ENCODE measurements around the gene SYTL4. TPM values are rescaled to one million over a fixed set of nuclear protein-coding genes. Genes with fewer than 3 reads are reported as not detected.
A peak's percentile ranks its signal among the peaks of the same experiment; 100 is the strongest.

The SYTL4 gene
- total RNA-seq, 2 donors from 2014 or later = 25.7 to 39.3 TPM

DNA sequence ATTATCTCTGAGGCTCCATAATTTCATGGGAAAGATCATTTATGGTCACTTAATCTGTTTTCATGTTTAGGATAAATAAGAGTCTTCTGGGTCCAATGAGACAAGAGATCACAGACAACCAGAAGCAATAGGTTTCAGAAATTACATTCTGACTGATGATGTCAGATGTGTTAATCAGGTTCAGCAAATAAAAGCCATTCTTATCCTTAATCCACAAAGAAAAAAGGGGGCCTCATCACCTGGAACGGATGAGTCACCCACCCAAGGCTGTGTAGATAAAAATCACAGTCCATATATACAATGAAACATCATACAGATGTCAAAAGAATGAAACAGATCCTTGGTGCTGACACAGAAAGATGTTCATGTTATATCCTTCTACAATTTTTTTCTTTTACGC lies 36.6 kb downstream of the SYTL4 start:
- no peak overlapping the region for H3K27ac ChIP-seq
- no peaks in the 10 kb centered on the region for H3K4me1 ChIP-seq (replicated peaks)
- no peaks in the 10 kb centered on the region for H3K27me3 ChIP-seq (replicated peaks; ENCODE audit: insufficient read depth)
- no peak overlapping the region for H3K4me3 ChIP-seq
- 72% methylated on average over 2 of the region's 2 CpGs for WGBS
- no peak for DNase-seq (ENCODE audit: low spot score)
- no peaks in the 10 kb centered on the region for H3K9me3 ChIP-seq
- H3K36me3 ChIP-seq = no peaks in the 10 kb centered on the region
- intact Hi-C loops (cut with DNase I) = no loop called here
- TF ChIP-seq POLR2A (IDR thresholded peaks at IDR 0.05) = no peak
- TF ChIP-seq POLR2AphosphoS5 (IDR thresholded peaks at IDR 0.05) = no peak
- TF ChIP-seq, protein P1, sequence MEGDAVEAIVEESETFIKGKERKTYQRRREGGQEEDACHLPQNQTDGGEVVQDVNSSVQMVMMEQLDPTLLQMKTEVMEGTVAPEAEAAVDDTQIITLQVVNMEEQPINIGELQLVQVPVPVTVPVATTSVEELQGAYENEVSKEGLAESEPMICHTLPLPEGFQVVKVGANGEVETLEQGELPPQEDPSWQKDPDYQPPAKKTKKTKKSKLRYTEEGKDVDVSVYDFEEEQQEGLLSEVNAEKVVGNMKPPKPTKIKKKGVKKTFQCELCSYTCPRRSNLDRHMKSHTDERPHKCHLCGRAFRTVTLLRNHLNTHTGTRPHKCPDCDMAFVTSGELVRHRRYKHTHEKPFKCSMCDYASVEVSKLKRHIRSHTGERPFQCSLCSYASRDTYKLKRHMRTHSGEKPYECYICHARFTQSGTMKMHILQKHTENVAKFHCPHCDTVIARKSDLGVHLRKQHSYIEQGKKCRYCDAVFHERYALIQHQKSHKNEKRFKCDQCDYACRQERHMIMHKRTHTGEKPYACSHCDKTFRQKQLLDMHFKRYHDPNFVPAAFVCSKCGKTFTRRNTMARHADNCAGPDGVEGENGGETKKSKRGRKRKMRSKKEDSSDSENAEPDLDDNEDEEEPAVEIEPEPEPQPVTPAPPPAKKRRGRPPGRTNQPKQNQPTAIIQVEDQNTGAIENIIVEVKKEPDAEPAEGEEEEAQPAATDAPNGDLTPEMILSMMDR (IDR thresholded peaks at IDR 0.05) = no peak

DNA sequence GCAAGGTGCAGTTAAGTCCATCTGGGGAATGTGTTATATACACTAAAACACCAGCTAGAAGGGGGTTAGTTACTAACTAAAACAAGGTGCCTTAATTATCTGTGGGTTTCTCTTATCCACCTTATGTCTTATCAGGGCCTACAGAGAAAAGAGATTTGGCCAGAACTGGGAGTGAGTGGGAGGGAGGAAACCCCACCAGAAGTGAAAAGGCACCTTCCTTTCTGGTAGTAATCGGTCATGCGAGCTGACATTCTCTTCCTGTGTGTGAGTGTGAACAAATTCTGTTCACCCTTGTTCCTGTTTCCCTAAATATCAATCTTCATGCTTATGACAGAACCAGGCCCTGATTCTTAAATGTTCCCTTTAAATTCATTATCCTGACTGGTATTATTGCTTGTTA lies 44.4 kb downstream of the SYTL4 start:
- 77% methylated on average over 2 of the region's 2 CpGs for WGBS
- Histone ChIP-seq H3K27ac (no peak overlapping the region), H3K36me3 (no peaks in the 10 kb centered on the region), H3K4me1 (replicated peaks) (no peaks in the 10 kb centered on the region), H3K9me3 (no peaks in the 10 kb centered on the region), H3K4me3 (no peak overlapping the region), H3K27me3 (replicated peaks; ENCODE audit: insufficient read depth) (no peaks in the 10 kb centered on the region)
- DNase-seq (ENCODE audit: low spot score) = no peak
- TF ChIP-seq, protein P1 (IDR thresholded peaks at IDR 0.05) = no peak
- TF ChIP-seq POLR2A (IDR thresholded peaks at IDR 0.05) = no peak
- TF ChIP-seq POLR2AphosphoS5 (IDR thresholded peaks at IDR 0.05) = no peak
- intact Hi-C loops (cut with DNase I) = no loop called here

DNA sequence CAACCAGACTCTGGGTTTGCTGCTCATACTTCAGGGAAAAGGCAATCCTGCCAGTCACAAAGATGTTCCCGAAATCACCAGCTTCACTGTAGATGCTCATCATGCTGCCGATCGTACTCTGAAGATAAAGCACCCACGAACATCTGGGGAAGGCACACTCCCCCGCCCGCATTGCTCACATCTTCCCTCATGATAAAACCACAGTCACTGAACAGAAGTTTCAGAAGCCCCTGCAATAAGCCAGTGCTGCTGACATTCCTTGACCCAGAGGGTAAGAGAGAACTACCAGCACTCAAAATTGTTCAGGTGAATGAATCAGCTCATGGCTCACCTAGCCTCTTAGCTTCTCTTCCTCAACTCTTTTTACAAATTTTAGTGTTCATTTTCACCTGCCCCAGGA lies 44.8 kb downstream of the SYTL4 start:
- intact Hi-C loops (cut with DNase I) = no loop called here
- no peaks in the 10 kb centered on the region for H3K27me3 ChIP-seq (replicated peaks; ENCODE audit: insufficient read depth)
- no peak for DNase-seq (ENCODE audit: low spot score)
- TF ChIP-seq, protein P1 (IDR thresholded peaks at IDR 0.05) = no peak
- TF ChIP-seq POLR2A (IDR thresholded peaks at IDR 0.05) = no peak
- TF ChIP-seq POLR2AphosphoS5 (IDR thresholded peaks at IDR 0.05) = no peak
- H3K36me3 ChIP-seq = no peaks in the 10 kb centered on the region
- no peaks in the 10 kb centered on the region for H3K9me3 ChIP-seq
- no peaks in the 10 kb centered on the region for H3K4me1 ChIP-seq (replicated peaks)
- no peak overlapping the region for H3K4me3 ChIP-seq
- WGBS = 78% methylated on average over 3 of the region's 6 CpGs
- H3K27ac ChIP-seq = no peak overlapping the region

DNA sequence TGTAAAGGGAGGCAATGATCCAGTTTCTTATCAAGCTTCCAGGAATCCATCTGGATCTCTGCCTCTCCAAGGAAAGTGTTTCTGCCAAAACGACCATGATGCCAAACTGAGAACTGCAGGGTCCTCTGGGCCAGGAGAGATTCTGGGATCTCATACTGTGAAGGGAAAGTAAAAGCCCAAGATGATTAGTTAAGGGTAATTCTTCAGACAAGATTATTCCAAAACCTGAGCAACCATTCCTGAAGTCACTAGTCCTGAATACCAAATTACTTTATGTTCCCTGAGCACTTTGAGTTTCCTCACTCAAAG lies 46.0 kb downstream of the SYTL4 start:
- no peaks in the 10 kb centered on the region for H3K36me3 ChIP-seq
- H3K4me1 ChIP-seq (replicated peaks) = no peaks in the 10 kb centered on the region
- WGBS = 15% methylated on average over 1 of the region's 1 CpG
- H3K9me3 ChIP-seq = no peaks in the 10 kb centered on the region
- H3K4me3 ChIP-seq = no peak overlapping the region
- intact Hi-C loops (cut with DNase I) = loop anchor here (1.0 kb wide), 1 partner anchor 82 kb away; no protein-coding TSS in a partner anchor
- no peaks in the 10 kb centered on the region for H3K27me3 ChIP-seq (replicated peaks; ENCODE audit: insufficient read depth)
- no peak overlapping the region for H3K27ac ChIP-seq
- TF ChIP-seq POLR2A (IDR thresholded peaks at IDR 0.05) (no peak), POLR2AphosphoS5 (IDR thresholded peaks at IDR 0.05) (no peak)
- TF ChIP-seq, protein P1 (IDR thresholded peaks at IDR 0.05) = no peak
- no peak for DNase-seq (ENCODE audit: low spot score)

DNA sequence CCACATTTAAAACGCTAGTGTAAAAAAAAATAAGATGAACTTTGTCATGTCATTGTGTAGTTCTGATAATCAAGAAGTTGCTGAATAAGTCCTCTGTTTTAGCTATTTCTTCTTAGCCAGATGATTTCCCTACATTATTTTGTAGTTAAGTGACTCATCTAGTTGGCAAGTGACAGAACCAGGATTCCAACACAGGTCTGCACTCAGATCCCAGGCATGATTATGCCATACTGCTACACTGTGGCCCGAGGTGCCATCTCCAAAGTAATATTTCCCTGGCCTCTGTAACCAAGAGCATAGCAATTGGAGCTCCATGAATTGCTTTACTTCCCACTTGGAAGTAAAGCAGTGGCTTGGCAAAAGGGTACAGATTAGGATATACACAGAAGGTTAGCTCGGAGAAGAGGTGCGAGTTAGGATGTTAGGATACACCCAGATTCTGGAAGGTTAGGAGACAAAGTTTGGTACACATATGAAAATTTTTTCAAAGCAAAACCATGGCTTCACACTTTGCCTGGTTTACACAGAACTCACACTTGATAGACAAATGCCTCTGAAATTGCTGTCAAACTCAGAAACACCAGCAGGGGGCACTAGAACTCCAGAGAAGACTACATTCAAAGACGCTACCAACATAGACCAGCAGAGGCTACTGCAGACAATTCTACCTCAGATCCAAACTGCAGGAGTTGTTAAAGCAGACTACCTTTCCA lies 46.5 kb downstream of the SYTL4 start:
- intact Hi-C loops (cut with DNase I) = no loop called here
- peak; percentile 66 for DNase-seq (ENCODE audit: low spot score)
- Histone ChIP-seq H3K4me1 (replicated peaks) (no peaks in the 10 kb centered on the region), H3K27ac (peak overlapping the region in 1 of 2 donors; percentile 38), H3K4me3 (no peak overlapping the region), H3K9me3 (no peaks in the 10 kb centered on the region), H3K36me3 (no peaks in the 10 kb centered on the region), H3K27me3 (replicated peaks; ENCODE audit: insufficient read depth) (no peaks in the 10 kb centered on the region)
- peak; percentile 40 for TF ChIP-seq POLR2AphosphoS5 (IDR thresholded peaks at IDR 0.05)
- no peak for TF ChIP-seq POLR2A (IDR thresholded peaks at IDR 0.05)
- TF ChIP-seq, protein P1 (IDR thresholded peaks at IDR 0.05) = peak; percentile 47 to 95 (median 84)
- WGBS = 33% methylated on average over 5 of the region's 5 CpGs
